NCI-H2171 treated with DMSO at 0.1 percent for 48 hours (cell line): Measurements from ENCODE around the gene BANF2.
"Not testable (repeated sequence)": the region's sequence is repeated elsewhere in the genome, so short reads cannot be mapped to it uniquely, and the experiment has no call there.

Source experiments
- DNase-seq: peaks from one replicate; lab custom pipeline; 2025; lab: John Stamatoyannopoulos, UW

BANF2 gene

DNA sequence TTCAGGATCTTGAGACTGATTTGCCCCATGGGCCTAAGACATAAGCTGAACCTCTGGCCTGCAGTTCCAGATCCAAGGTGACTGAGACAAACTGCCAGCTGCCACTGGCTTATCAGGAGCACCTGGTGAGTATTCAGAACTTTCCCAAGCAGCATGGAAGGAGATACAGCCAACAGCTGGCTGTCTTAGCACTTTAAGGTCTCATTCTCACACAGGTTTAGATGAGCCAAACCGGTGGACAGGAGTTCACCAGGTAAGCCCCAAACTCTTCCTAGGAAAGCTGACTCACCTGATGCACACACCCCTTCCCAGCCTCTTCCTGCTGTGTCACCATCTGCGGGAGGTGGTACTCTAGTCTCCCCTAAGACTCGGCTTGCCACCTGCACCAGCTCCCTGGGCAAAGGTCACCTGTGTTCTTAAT, at the start of gene BANF2:
Gene BANF2, plus strand, starts transcription at position 36 of the 421 bp plus-strand sequence. CDS start 25,060 bp downstream, outside the sequence.
- DNase-seq: peak; percentile 22

DNA sequence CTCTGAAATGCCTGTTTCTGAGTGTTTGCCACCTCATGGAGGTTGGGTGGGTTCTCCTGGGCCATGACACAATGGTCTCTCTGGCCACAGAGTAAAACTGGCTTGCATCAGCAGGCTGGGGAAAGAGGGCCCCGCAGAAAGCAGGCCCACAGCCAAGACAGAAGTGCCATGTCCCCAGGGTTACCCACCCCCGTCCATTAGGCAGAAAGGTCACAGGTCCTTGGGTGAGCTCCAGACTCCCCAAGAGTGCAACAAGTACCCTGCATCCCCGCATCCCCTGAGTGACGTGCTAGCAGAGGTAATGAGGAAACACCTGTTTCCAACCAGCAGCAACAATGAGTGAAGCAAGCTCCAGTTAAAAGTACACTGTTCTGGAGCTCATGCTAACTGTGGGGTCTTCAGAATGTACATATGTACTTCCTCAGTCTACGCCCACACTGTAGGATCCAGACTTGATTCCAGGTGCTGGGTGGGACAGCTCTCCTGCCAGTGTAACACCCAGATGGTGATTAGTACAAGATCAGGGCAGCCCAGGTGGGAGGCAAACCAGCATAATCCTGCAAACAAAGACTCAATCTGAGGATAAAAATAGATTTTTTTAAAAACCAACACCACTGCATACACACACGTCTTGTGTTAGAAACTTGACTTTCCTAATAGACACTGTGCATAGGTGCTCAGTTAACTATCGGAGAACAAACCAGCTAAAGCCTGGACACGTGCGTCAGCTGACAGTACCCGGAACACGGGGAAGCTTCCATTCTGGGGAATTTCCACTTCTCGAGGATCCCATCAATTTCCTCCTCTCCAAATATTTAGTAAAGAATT, 49.3 kb upstream of the BANF2 start:
- no peak for DNase-seq

- DNase-seq: no peak
Observed at GRCh38 chr20:17651129-17651759, 48.5 kb upstream of the BANF2 start.

DNA sequence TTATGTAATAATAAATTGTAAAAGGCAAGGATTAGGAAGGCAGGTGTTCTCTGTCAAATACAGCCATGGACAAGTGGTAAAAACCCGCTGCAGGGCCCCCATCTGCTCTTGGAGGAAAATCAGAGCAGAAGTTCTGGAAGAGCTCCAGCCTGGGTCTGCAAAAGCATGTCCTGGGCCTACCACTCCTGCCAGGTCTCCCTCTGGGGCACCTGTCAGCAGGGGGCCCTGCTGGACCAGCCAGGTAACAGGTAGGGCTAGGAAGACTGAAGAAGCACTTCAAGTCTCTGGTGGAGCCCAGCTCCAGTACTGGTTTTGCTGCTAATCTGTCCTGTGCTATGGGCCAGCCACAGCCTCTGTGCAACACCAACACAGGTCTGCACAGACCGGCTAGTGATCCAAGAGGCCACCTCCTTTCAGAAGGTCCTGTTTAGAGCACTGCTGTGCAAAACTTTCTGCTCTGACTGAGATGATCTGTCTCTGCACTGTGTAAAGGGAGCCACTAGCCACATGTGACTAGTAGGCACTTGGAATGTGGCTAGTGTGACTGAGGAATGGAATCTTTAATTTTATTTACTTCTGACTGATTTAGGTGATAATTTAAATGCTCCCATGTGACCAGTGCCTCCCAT, 47.9 kb upstream of the BANF2 start:
- peak; percentile 19 for DNase-seq

GRCh38 chr20:17652411-17652810, 47.4 kb upstream of the BANF2 start:
- DNase-seq: no peak

DNA sequence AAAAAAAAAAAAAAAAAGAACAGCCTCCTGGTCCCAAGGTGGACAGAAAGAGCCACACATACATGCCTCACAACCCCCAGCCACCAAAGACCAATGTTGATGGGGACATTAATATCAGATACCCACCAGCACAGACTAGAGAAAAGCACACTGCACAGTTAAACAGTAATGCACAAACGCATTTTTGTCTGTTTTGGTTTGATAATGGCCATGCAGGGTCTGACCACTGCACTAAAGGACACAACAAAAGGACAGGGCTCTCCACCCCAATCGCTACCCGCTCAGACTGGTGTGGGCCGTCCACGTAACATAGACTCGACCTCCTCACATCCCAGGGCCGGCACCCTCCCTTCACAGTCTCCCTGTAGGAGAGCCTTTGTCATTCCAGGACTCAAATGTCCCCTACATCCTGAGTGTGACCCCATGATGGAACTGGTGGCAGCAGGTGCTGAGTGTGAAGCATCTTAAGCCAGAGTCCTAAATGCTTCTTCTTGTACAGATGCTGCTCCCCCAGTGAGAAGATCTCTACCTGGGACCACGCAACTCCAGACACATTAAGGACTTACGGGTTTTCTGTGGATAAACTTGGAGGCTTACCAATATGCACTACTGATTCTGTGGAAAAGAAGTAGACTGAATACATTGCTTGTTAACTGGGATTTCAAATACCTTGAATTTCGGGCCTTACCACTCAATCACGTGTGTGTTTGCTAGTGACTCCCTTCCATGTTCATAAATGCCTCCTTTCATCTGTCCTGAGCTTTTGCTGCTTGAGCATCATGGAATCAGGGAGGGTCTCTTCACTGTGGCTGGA, 45.7 kb upstream of the BANF2 start:
- no peak for DNase-seq

GRCh38 chr20:17654649-17655285, 45.0 kb upstream of the BANF2 start:
- no peak for DNase-seq

DNA sequence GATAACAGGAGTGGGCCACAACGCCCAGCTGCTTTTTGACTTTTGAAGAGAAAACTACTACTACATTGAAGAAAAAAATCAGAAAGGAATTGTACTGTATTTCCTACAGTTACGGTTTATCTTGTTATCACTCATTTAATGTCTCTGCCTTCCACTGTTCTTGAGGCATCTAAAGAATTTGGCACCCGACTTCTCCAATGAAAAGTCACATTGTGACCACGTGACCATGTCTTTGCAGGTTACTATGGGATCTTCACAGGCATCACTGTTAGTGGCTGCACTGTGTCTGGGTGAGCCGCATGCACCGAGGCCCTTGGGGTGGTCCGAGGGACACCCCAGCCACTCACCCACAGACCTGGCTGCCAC, 44.5 kb upstream of the BANF2 start:
- DNase-seq: no peak

DNA sequence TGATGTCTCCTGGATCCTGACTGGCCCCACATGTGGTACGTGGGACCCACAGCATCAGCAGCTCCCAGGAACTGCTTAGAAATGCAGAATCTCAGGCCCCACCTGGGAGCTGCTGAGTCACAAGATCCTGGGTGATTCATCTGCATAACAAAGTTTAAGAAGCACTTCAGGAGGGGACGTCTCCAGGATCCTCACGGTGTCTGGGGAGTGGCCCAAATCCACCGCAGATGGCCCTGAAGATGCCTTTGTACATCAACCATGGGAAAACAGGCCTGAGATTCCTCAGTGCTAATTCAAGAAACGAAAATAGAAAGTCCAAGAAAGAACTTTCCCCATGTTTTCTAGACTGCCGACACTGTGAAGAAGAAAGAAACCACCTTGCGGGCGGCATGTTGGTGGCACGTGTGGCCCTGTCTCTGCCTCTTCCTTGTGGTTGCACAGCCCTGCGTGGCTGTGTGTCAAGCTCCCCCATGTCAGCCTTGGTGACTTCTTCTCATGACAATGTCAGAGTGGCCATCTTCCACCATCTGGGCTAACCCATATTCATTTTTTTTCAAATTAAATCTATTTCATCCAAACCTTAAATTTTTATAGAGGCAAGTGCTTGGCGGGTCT, 43.8 kb upstream of the BANF2 start:
- no peak for DNase-seq

GRCh38 chr20:17657079-17657825, 42.5 kb upstream of the BANF2 start:
- no peak for DNase-seq

DNA sequence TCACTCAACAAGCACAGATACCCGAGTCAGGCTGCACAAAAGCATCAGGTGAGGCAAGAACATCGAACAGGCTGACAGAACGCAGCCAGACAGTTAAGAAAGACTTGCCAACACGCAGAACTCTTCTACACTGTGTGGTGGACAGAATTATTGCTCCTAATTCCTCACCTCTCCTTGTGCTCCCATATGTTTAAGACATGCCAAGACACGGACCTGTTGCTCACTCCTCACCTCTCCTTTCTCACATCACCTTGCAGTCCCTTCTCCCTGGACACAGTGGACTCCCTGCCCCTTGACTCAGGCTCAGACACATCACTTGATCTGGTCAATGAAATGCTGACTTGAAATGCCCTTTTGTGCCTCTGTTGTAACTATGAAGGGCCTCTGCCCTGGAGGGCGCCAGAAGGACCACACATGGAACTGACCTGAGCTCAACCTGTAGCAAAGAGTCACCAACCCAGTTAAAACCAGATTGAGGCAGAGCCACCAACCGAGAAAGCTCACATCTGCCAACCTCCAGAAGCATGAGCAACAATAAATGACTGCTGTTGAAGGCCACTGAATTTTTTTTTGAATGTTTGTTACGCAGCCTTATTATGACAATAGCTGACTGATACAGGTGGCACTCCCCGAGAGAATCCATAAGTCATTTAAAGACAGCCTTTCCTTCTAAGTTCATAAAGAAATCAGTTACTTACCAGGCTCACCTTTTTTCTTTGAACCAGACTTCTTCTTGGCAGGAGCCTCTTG, 41.7 kb upstream of the BANF2 start:
- no peak for DNase-seq

DNA sequence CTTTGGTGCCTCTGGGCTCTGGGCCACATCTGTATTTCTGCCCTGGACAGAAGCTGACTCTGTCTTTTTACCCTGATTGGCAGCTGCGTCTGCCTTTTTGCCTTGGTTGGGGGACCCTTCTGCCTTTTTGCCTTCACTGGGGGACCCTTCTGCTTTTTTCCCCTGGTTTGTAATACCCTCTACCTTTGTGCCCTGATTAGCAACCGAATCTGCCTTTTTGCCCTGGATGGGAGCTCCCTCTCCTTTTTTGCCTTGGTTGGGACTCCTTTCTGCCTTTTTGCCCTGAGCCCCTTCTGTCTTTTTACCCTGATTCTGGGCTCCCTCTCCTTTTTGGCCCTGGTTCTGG, 41.1 kb upstream of the BANF2 start:
- no peak for DNase-seq

GRCh38 chr20:17659344-17659743, 40.4 kb upstream of the BANF2 start:
- not testable (repeated sequence) for DNase-seq

GRCh38 chr20:17659801-17660200, 40.0 kb upstream of the BANF2 start:
- no peak for DNase-seq

GRCh38 chr20:17660667-17661066, 39.1 kb upstream of the BANF2 start:
- no peak for DNase-seq

DNA sequence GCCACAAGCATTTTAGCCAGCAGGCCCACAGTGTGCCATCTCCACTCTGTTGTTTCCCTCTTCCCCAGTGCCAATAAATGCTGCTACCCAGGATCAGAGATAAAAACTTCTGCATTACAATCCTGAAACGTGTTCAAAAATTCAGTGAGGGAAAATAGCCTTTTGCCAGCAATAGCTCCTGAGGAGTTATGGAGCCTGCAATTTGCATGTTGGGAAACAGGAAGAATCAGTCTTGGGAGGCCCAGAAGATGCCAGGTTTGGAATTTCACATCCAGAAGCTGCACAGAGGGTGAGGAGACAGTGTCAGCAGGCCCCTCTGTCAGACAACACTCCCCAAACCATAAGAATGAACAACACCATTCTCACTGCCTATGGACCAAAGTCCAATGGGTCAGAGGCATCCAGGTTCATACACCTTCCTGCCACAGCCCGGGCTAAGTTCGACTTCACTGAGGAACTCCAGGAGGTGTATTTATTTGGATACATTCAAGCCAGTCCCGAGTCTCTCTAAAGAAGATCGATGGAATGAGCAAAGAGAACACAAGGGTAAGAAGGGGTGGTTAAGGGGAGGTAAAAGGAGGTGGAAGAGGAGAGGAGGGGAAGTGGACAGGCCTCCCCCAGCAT, 38.5 kb upstream of the BANF2 start:
- no peak for DNase-seq

DNA sequence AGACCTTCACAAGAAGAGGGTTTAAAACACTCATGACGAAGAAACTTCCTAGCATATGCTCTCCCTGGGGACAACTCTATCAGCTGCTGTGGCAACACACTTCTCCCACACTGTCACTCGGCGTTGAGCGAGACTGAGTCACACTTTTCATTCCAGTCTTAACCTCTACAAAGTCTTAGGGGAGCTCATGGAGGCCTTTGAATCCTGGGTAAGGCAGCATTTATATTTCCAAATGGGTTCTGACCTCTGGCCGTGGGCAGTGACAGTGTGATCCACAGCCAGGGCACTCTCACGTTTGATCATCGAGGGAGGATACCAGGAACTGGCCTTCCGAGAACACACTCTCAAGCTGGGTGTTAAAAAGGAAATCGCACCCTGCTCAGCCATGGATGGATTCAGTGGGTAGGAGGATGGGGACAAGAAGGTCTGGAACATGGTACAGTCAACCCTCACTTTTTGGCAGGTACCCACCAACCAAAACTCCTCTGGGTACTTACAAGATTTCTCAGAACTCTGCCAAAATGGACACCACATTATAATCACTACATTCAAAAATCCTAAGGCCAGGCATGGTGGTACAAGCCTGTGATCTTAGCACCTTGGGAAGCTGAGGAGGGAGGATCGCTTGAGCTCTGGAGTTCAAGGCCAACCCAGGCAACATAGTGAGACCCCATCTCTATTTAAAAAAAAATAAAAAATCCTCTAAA, 37.3 kb upstream of the BANF2 start:
- peak; percentile 19 for DNase-seq

- no peak for DNase-seq
Observed at GRCh38 chr20:17663040-17663399, 36.7 kb upstream of the BANF2 start.

GRCh38 chr20:17663486-17663885, 36.3 kb upstream of the BANF2 start:
- no peak for DNase-seq
